ENCODE measurements around the gene SPATA17.

SPATA17 gene

GRCh38 chr1:217891966-217892365, 260.8 kb downstream of the SPATA17 start:
- TF ChIP-seq, protein P1, sequence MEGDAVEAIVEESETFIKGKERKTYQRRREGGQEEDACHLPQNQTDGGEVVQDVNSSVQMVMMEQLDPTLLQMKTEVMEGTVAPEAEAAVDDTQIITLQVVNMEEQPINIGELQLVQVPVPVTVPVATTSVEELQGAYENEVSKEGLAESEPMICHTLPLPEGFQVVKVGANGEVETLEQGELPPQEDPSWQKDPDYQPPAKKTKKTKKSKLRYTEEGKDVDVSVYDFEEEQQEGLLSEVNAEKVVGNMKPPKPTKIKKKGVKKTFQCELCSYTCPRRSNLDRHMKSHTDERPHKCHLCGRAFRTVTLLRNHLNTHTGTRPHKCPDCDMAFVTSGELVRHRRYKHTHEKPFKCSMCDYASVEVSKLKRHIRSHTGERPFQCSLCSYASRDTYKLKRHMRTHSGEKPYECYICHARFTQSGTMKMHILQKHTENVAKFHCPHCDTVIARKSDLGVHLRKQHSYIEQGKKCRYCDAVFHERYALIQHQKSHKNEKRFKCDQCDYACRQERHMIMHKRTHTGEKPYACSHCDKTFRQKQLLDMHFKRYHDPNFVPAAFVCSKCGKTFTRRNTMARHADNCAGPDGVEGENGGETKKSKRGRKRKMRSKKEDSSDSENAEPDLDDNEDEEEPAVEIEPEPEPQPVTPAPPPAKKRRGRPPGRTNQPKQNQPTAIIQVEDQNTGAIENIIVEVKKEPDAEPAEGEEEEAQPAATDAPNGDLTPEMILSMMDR (IDR thresholded peaks at IDR 0.05; ENCODE audit: low read depth, low read length), result no peak
- H3K4me3 ChIP-seq (ENCODE audit: low read depth, low read length), result no peak overlapping the region
- H3K36me3 ChIP-seq, result no peaks in the 10 kb centered on the region
- no peaks in the 10 kb centered on the region for H3K27me3 ChIP-seq (ENCODE audit: insufficient read depth, low read depth, severe bottlenecking)
- H3K9me3 ChIP-seq (ENCODE audit: severe bottlenecking), result no peaks in the 10 kb centered on the region
- no peak for DNase-seq
- no peak overlapping the region for H3K27ac ChIP-seq

DNA sequence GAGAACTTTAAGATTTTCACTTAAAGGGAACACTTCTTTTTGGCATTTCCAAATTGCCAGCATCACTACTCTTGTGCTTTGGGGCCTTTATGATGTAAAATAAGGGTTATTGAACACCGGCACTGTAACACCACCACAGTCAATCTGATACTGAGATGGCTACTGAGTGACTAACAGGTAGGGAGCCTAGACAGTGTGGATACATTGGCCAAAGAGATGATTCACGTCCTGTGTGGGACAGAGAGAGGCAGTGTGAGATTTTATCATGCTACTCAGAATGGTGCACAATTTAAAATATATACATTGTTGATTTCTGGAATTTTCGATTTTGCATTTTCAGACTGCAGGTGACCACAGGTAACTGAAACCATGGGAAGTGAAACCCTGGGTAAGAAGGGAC, 261.6 kb downstream of the SPATA17 start:
- no peaks in the 10 kb centered on the region for H3K27me3 ChIP-seq (ENCODE audit: insufficient read depth, low read depth, severe bottlenecking)
- no peak for DNase-seq
- TF ChIP-seq, protein P1 (IDR thresholded peaks at IDR 0.05; ENCODE audit: low read depth, low read length), result no peak

GRCh38 chr1:217895841-217896240, 264.7 kb downstream of the SPATA17 start:
- H3K27me3 ChIP-seq (ENCODE audit: insufficient read depth, low read depth, severe bottlenecking), result no peaks in the 10 kb centered on the region
- H3K27ac ChIP-seq, result no peak overlapping the region
- TF ChIP-seq, protein P1 (IDR thresholded peaks at IDR 0.05; ENCODE audit: low read depth, low read length), result no peak
- H3K36me3 ChIP-seq, result no peaks in the 10 kb centered on the region
- H3K9me3 ChIP-seq (ENCODE audit: severe bottlenecking), result no peaks in the 10 kb centered on the region
- H3K4me3 ChIP-seq (ENCODE audit: low read depth, low read length), result no peak overlapping the region
- DNase-seq, result no peak

More for the DNA sequence above, 261.6 kb downstream of the SPATA17 start:
- Histone ChIP-seq H3K9me3 (ENCODE audit: severe bottlenecking) (no peaks in the 10 kb centered on the region), H3K27ac (no peak overlapping the region), H3K36me3 (no peaks in the 10 kb centered on the region), H3K4me3 (ENCODE audit: low read depth, low read length) (no peak overlapping the region)

DNA sequence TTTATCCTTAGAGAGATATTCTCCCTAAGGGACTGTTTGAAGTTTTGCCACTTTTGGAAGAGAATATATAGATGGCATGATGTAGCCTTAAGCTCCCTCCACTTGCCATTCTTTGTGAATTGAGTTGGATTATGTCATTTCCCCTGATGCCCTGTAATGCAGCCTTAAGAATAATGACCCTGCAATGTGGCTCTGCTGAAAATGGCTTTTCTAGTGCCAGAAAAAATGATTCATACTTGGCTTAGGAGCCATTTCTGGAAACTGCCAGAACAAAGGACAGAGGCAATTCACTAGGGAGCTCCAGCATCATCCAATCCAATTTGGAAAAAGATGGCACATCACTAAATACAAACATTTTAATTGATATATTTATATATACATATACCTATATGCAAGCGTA, 265.3 kb downstream of the SPATA17 start:
- Histone ChIP-seq H3K27me3 (ENCODE audit: insufficient read depth, low read depth, severe bottlenecking) (no peaks in the 10 kb centered on the region), H3K9me3 (ENCODE audit: severe bottlenecking) (no peaks in the 10 kb centered on the region), H3K27ac (no peak overlapping the region), H3K4me3 (ENCODE audit: low read depth, low read length) (no peak overlapping the region), H3K36me3 (no peaks in the 10 kb centered on the region)
- TF ChIP-seq, protein P1 (IDR thresholded peaks at IDR 0.05; ENCODE audit: low read depth, low read length), result no peak
- DNase-seq, result no peak

DNA sequence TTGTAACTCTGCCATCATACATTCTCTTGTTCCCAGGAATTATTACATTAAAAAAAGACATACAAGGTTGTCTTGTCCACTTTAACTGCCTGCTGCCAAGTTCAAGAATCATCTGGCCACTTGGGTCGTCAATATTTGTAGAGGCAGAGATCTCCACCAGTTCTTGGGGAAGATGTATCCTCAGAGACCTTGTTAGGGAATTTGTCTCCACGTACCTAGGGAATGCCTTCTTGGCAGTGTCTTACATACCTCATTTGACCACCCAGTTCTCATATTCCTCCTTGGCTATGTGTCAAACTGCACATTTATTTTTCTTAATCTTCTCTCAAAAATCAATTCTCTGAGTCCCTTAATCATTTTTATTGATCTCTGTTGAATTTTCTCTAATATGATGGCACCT, 266.0 kb downstream of the SPATA17 start:
- no peak for DNase-seq
- H3K9me3 ChIP-seq (ENCODE audit: severe bottlenecking), result no peaks in the 10 kb centered on the region
- no peak overlapping the region for H3K27ac ChIP-seq
- TF ChIP-seq, protein P1 (IDR thresholded peaks at IDR 0.05; ENCODE audit: low read depth, low read length), result no peak
- no peak overlapping the region for H3K4me3 ChIP-seq (ENCODE audit: low read depth, low read length)
- H3K27me3 ChIP-seq (ENCODE audit: insufficient read depth, low read depth, severe bottlenecking), result no peaks in the 10 kb centered on the region
- H3K36me3 ChIP-seq, result no peaks in the 10 kb centered on the region

- H3K36me3 ChIP-seq, result no peaks in the 10 kb centered on the region
- H3K4me3 ChIP-seq (ENCODE audit: low read depth, low read length), result no peak overlapping the region
- no peaks in the 10 kb centered on the region for H3K9me3 ChIP-seq (ENCODE audit: severe bottlenecking)
- no peak overlapping the region for H3K27ac ChIP-seq
- TF ChIP-seq, protein P1 (IDR thresholded peaks at IDR 0.05; ENCODE audit: low read depth, low read length), result no peak
- H3K27me3 ChIP-seq (ENCODE audit: insufficient read depth, low read depth, severe bottlenecking), result no peaks in the 10 kb centered on the region
- DNase-seq, result no peak
Observed at GRCh38 chr1:217899614-217900013, 268.5 kb downstream of the SPATA17 start.
